B cell (primary cell): ENCODE results near the gene VAV3.

Experiments used
- EZH2 ChIP-seq: IDR thresholded peaks from 2 replicates; pipeline ENCODE4 v1.6.1; 2012; ENCODE audit warnings: borderline replicate concordance, low read depth, mild to moderate bottlenecking, moderate library complexity, low read length; ENCODE audit not compliant: insufficient read depth, poor library complexity, severe bottlenecking
- TF ChIP-seq, protein P1 (sequence below): fragments of 200-600 bp; IDR thresholded peaks from one replicate; pipeline ENCODE4 v1.8.0; 2022; ENCODE audit warnings: antibody characterized with exemption, mild to moderate bottlenecking

DNA sequence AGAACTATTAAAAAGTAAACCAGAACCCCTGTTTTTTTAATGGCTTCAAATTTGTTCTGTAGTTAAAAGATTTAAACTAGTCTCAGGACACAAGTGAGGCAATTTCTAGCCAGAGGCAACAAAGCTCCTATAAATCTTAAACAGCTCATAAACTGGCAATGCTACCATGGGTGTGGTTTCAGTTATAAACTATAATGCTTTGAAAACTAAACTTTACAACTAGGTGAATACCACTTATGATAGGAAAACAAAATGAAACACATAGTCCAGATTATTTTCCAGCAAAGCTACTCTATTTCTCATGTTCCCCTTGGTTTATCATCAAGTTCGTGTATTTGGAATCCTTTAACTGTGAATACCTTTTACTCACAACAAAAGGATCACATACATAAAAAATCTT lies 282.5 kb downstream of the VAV3 start:
- TF ChIP-seq, protein P1, sequence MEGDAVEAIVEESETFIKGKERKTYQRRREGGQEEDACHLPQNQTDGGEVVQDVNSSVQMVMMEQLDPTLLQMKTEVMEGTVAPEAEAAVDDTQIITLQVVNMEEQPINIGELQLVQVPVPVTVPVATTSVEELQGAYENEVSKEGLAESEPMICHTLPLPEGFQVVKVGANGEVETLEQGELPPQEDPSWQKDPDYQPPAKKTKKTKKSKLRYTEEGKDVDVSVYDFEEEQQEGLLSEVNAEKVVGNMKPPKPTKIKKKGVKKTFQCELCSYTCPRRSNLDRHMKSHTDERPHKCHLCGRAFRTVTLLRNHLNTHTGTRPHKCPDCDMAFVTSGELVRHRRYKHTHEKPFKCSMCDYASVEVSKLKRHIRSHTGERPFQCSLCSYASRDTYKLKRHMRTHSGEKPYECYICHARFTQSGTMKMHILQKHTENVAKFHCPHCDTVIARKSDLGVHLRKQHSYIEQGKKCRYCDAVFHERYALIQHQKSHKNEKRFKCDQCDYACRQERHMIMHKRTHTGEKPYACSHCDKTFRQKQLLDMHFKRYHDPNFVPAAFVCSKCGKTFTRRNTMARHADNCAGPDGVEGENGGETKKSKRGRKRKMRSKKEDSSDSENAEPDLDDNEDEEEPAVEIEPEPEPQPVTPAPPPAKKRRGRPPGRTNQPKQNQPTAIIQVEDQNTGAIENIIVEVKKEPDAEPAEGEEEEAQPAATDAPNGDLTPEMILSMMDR: no peak
- no peak for TF ChIP-seq EZH2
